ENCODE data around the gene TMCO1.

TMCO1 gene

GRCh38 chr1:165764277-165764676, 4.4 kb downstream of the TMCO1 start:
- no peak overlapping the region for H3K4me3 ChIP-seq (ENCODE audit: control insufficient read depth, low read depth, low read length)
- TF ChIP-seq, protein P1, sequence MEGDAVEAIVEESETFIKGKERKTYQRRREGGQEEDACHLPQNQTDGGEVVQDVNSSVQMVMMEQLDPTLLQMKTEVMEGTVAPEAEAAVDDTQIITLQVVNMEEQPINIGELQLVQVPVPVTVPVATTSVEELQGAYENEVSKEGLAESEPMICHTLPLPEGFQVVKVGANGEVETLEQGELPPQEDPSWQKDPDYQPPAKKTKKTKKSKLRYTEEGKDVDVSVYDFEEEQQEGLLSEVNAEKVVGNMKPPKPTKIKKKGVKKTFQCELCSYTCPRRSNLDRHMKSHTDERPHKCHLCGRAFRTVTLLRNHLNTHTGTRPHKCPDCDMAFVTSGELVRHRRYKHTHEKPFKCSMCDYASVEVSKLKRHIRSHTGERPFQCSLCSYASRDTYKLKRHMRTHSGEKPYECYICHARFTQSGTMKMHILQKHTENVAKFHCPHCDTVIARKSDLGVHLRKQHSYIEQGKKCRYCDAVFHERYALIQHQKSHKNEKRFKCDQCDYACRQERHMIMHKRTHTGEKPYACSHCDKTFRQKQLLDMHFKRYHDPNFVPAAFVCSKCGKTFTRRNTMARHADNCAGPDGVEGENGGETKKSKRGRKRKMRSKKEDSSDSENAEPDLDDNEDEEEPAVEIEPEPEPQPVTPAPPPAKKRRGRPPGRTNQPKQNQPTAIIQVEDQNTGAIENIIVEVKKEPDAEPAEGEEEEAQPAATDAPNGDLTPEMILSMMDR (IDR thresholded peaks at IDR 0.05; ENCODE audit: control insufficient read depth, insufficient read depth, low read depth, low read length, missing control alignments): no peak
- DNase-seq (ENCODE audit: low read depth): no peak

GRCh38 chr1:165763442-165763841, 5.2 kb downstream of the TMCO1 start:
- no peak for DNase-seq (ENCODE audit: low read depth)
- TF ChIP-seq, protein P1 (IDR thresholded peaks at IDR 0.05; ENCODE audit: control insufficient read depth, insufficient read depth, low read depth, low read length, missing control alignments): no peak
- H3K4me3 ChIP-seq (ENCODE audit: control insufficient read depth, low read depth, low read length): no peak overlapping the region

GRCh38 chr1:165762725-165763124, 5.9 kb downstream of the TMCO1 start:
- no peak overlapping the region for H3K4me3 ChIP-seq (ENCODE audit: control insufficient read depth, low read depth, low read length)
- TF ChIP-seq, protein P1 (IDR thresholded peaks at IDR 0.05; ENCODE audit: control insufficient read depth, insufficient read depth, low read depth, low read length, missing control alignments): no peak
- no peak for DNase-seq (ENCODE audit: low read depth)

- TF ChIP-seq, protein P1 (IDR thresholded peaks at IDR 0.05; ENCODE audit: control insufficient read depth, insufficient read depth, low read depth, low read length, missing control alignments): no peak
- H3K4me3 ChIP-seq (ENCODE audit: control insufficient read depth, low read depth, low read length): no peak overlapping the region
- DNase-seq (ENCODE audit: low read depth): no peak
Measured at GRCh38 chr1:165759095-165759494, 9.6 kb downstream of the TMCO1 start.

DNA sequence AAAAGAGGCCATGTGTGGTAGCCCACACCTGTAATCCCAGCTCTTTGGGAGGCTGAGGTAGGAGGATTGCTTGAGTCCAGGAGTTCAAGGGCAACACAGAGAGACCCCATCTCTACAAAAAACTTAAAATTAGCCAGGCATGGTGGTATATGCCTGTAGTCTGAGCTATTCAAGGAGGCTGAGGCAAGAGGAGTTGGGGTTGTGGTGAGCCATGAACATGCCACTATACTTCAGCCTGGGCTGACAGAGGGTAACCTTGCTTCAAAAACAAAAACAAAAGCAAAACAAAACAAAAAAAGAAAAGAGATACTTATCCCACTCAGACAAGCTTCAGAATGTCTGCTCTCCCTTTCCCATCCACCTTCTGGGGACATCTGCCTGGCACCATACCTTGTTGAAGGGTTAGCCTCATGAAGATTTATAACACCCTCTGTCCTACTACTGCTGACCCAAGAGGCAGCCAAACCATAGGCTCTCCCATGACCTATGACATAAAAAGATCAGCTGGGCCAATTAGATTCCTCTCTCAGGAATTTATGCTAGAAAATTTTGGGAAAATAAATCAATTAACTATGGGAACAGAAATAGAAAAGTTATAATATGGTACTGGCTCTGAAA, 13.2 kb downstream of the TMCO1 start:
- TF ChIP-seq, protein P1 (IDR thresholded peaks at IDR 0.05; ENCODE audit: control insufficient read depth, insufficient read depth, low read depth, low read length, missing control alignments): no peak
- no peak overlapping the region for H3K4me3 ChIP-seq (ENCODE audit: control insufficient read depth, low read depth, low read length)

GRCh38 chr1:165753934-165754333, 14.7 kb downstream of the TMCO1 start:
- H3K4me3 ChIP-seq (ENCODE audit: control insufficient read depth, low read depth, low read length): no peak overlapping the region
- TF ChIP-seq, protein P1 (IDR thresholded peaks at IDR 0.05; ENCODE audit: control insufficient read depth, insufficient read depth, low read depth, low read length, missing control alignments): no peak
- no peak for DNase-seq (ENCODE audit: low read depth)

More for the DNA sequence above, 13.2 kb downstream of the TMCO1 start:
- DNase-seq (ENCODE audit: low read depth): no peak
